HPDE6-E6E7 (cell line): Measurements from ENCODE around the gene PMF1.

Experiments used
- DNase-seq: peaks from one replicate; pipeline ENCODE4 v3.0.0; 2011; ENCODE audit warnings: missing footprints; ENCODE audit errors: extremely low spot score

The PMF1 gene

GRCh38 chr1:156236164-156236563, 23.4 kb downstream of the PMF1 start:
- DNase-seq: no peak

- DNase-seq: no peak
These were observed 25.4 kb downstream of the PMF1 start for GRCh38 chr1:156238248-156238647.

GRCh38 chr1:156241311-156241811, 28.6 kb downstream of the PMF1 start:
- DNase-seq: peak; percentile 84

GRCh38 chr1:156241926-156242325, 29.1 kb downstream of the PMF1 start, which contains the start of gene BGLAP:
Gene BGLAP (plus strand): TSS chr1:156242184. CDS start chr1:156242232, 48 bp downstream.
- DNase-seq: no peak

GRCh38 chr1:156242738-156243137, 29.9 kb downstream of the PMF1 start:
- no peak for DNase-seq

GRCh38 chr1:156244126-156244525, 31.3 kb downstream of the PMF1 start:
- DNase-seq: no peak

- DNase-seq: no peak
These were observed 31.9 kb downstream of the PMF1 start for GRCh38 chr1:156244712-156245111.

- no peak for DNase-seq
These were observed 32.8 kb downstream of the PMF1 start for GRCh38 chr1:156245451-156246232.

GRCh38 chr1:156246241-156246780, 33.5 kb downstream of the PMF1 start:
- DNase-seq: no peak

GRCh38 chr1:156246781-156247459, 34.1 kb downstream of the PMF1 start:
- DNase-seq: no peak

- DNase-seq: no peak
These were observed 34.9 kb downstream of the PMF1 start, which contains the start of gene PAQR6 for GRCh38 chr1:156247460-156248322. Gene PAQR6 (minus strand): TSS chr1:156248056. CDS start chr1:156246731, 1,325 bp downstream.

- DNase-seq: no peak
These were observed 35.5 kb downstream of the PMF1 start for GRCh38 chr1:156248323-156248683.

- DNase-seq: no peak
These were observed 36.8 kb downstream of the PMF1 start for GRCh38 chr1:156249593-156249992.

GRCh38 chr1:156251527-156251926, 38.7 kb downstream of the PMF1 start:
- no peak for DNase-seq

GRCh38 chr1:156253634-156254033, 40.8 kb downstream of the PMF1 start:
- DNase-seq: no peak

- DNase-seq: no peak
These were observed 44.9 kb downstream of the PMF1 start for GRCh38 chr1:156257711-156258110.

GRCh38 chr1:156258859-156259258, 46.1 kb downstream of the PMF1 start:
- DNase-seq: no peak

GRCh38 chr1:156259805-156260204, 47.0 kb downstream of the PMF1 start:
- DNase-seq: no peak

GRCh38 chr1:156260896-156261295, 48.1 kb downstream of the PMF1 start:
- no peak for DNase-seq

- peak; percentile 91 for DNase-seq
These were observed 49.9 kb downstream of the PMF1 start for GRCh38 chr1:156262461-156263287.

GRCh38 chr1:156263288-156263655, 50.5 kb downstream of the PMF1 start:
- no peak for DNase-seq
